HepG2 (cell line): ENCODE results near the gene CAMTA2. TPM values are rescaled to one million over a fixed set of nuclear protein-coding genes. Genes with fewer than 3 reads are reported as not detected.

Experiments
- CREB1 ChIP-seq, 2 experiments: fragments of 450-650 bp in 1 of 2; IDR thresholded peaks; 2 replicates each; pipeline ENCODE4 v1.6.1; 2016 to 2017; ENCODE audit warnings: control low read depth in 1 of 2, mild to moderate bottlenecking in 1 of 2, missing compliant biosample characterization in 1 of 2, missing genetic modification characterization in 1 of 2
- ESRRA ChIP-seq: sonication (generic); formaldehyde crosslinking; IDR thresholded peaks from 2 replicates; pipeline ENCODE4 v1.5.1; 2020; ENCODE audit warnings: mild to moderate bottlenecking, low read depth, missing genetic modification reagents
- FOXA3 ChIP-seq: IDR thresholded peaks from 2 replicates; pipeline ENCODE4 v1.6.1; 2016; ENCODE audit warnings: missing genetic modification reagents, missing compliant biosample characterization
- FOXK2 ChIP-seq: fragments of 450-650 bp; IDR thresholded peaks from 2 replicates; pipeline ENCODE4 v1.6.1; 2016
- LCORL ChIP-seq, 2 experiments: fragments of 450-650 bp in 1 of 2; sonication (generic) in 1 of 2; formaldehyde crosslinking in 1 of 2; IDR thresholded peaks; 2 replicates each; pipeline versions ENCODE4 v1.5.0 to v1.6.1; 2017 to 2020; ENCODE audit warnings: antibody characterized with exemption in 1 of 2, missing genetic modification reagents in 1 of 2
- MBNL3 ChIP-seq: fragments of 250-450 bp; sonication (Bioruptor Pico); conservative IDR thresholded peaks from 2 replicates; pipeline ENCODE4 v1.8.0; 2022; ENCODE audit warnings: mild to moderate bottlenecking, inconsistent platforms
- SALL1 ChIP-seq: sonication (generic); formaldehyde crosslinking; IDR thresholded peaks from 2 replicates; pipeline ENCODE4 v1.8.0; 2022; ENCODE audit warnings: mild to moderate bottlenecking, missing genetic modification reagents
- YY1 ChIP-seq: IDR thresholded peaks from 2 replicates; pipeline ENCODE4 v1.6.1; 2011; ENCODE audit warnings: low read length, low read depth, moderate library complexity, mild to moderate bottlenecking; ENCODE audit not compliant: insufficient read depth, insufficient replicate concordance
- ZFP36 ChIP-seq: fragments of 150-350 bp; IDR thresholded peaks from 2 replicates; pipeline ENCODE4 v1.6.1; 2018; ENCODE audit warnings: borderline replicate concordance, low read length, low read depth; ENCODE audit not compliant: partially characterized antibody
- ZNF616 ChIP-seq: sonication (generic); formaldehyde crosslinking; IDR thresholded peaks from 2 replicates; pipeline ENCODE4 v1.5.0; 2020; ENCODE audit warnings: low read depth, mild to moderate bottlenecking, missing genetic modification reagents
- polyA plus RNA-seq, 8 experiments: library from polyadenylated mRNA; depleted of rRNA in 3 of 8; stranded (reverse) in 7 of 8; unstranded in 1 of 8; fragments of >200 nt; fragmentation: Illumina TruSeq in 4 of 8; extraction: Trizol in 4 of 8; gene quantifications; 2 replicates each; pipeline versions ENCODE4 v1.2.1 to v1.2.3, GENCODE V29; 2011 to 2016; ENCODE audit warnings: low read depth in 4 of 8, missing spikeins in 1 of 8, mixed read lengths in 1 of 8; ENCODE audit not compliant: insufficient read depth in 1 of 8
- total RNA-seq, 5 experiments: library from RNA; depleted of rRNA; stranded (reverse); fragments of >200 nt; fragmentation: Illumina TruSeq; extraction: Trizol; gene quantifications; 2 replicates each; pipeline ENCODE4 v1.2.3, GENCODE V29; 2016; ENCODE audit warnings: low read depth in 1 of 5
- TF ChIP-seq, protein P1 (sequence below): sonication (generic); formaldehyde crosslinking; IDR thresholded peaks from 2 replicates; pipeline ENCODE4 v1.5.0; 2020; ENCODE audit warnings: mild to moderate bottlenecking, missing genetic modification reagents
- TF ChIP-seq, protein P2 (sequence below): sonication (generic); formaldehyde crosslinking; IDR thresholded peaks from 2 replicates; pipeline ENCODE4 v1.4.0; 2020; ENCODE audit warnings: mild to moderate bottlenecking, missing genetic modification reagents
- TF ChIP-seq, protein P3 (sequence below): sonication (generic); formaldehyde crosslinking; IDR thresholded peaks from 2 replicates; pipeline ENCODE4 v1.4.0; 2020; ENCODE audit warnings: missing genetic modification reagents, mild to moderate bottlenecking, borderline replicate concordance
- TF ChIP-seq, protein P4 (sequence below): IDR thresholded peaks from 2 replicates; pipeline ENCODE4 v1.6.1; 2018; ENCODE audit warnings: missing genetic modification reagents, mild to moderate bottlenecking, missing compliant biosample characterization

The CAMTA2 gene
- total and polyA plus RNA-seq, 2 of the 13 experiments (the other 11 are each of a cell fraction or from before 2014, with no cell fraction given), result 4.1 to 7.1 TPM

DNA sequence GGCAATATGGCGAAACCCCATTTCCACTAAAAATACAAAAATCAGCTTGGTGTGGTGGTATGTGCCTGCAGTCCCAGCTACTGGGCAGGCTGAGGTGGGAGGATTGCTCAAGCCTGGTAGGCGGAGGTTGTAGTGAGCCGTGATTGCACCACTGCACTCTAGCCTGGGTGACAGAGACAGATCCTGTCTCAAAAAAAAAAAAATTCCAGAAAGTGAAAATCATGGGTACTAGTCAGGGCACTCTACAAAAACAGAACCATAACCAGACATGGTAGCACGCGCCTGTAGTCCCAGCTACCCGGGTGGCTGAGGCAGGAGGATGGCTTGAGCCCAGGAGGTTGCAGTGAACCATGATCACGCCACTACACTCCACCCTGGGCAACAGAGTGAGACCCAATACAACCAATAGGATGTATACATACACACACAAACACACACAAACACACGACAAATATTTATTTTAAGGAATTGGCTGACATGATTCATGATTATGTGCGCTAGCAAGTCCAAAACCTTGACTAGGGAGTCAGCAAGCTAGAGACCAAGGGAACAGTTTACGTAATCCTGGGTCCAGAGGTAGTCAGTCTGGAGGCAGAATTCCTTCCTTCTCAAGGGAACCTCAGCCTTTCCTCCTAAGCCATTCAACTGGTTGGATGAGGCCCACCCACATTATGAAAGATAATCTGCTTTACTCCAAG lies 67.0 kb downstream of the CAMTA2 start (continued):
- TF ChIP-seq YY1 (no peak), FOXA3 (CRISPR knock-in tag) (0 out of 2 replicates have a peak, but pooled peaks have one; percentile 16), SALL1 (CRISPR knock-in tag) (peak; percentile 36; the same call in 1 of the 2 replicates), ESRRA (CRISPR knock-in tag) (no peak), CREB1 (IDR thresholded peaks at IDR 0.05) (no peak), CREB1 (CRISPR knock-in tag; IDR thresholded peaks at IDR 0.05) (peak; percentile 48), FOXK2 (0 out of 2 replicates have a peak, but pooled peaks have one; percentile 27), ZFP36 (no peak), LCORL (IDR thresholded peaks at IDR 0.05) (no peak), LCORL (CRISPR knock-in tag; IDR thresholded peaks at IDR 0.05) (peak; percentile 66; the same call in 1 of the 2 replicates), ZNF616 (no peak), MBNL3 (CRISPR knock-in tag) (no peak)
- TF ChIP-seq, protein P1, sequence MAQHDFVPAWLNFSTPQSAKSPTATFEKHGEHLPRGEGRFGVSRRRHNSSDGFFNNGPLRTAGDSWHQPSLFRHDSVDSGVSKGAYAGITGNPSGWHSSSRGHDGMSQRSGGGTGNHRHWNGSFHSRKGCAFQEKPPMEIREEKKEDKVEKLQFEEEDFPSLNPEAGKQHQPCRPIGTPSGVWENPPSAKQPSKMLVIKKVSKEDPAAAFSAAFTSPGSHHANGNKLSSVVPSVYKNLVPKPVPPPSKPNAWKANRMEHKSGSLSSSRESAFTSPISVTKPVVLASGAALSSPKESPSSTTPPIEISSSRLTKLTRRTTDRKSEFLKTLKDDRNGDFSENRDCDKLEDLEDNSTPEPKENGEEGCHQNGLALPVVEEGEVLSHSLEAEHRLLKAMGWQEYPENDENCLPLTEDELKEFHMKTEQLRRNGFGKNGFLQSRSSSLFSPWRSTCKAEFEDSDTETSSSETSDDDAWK (CRISPR knock-in tag), result no peak
- TF ChIP-seq, protein P2, sequence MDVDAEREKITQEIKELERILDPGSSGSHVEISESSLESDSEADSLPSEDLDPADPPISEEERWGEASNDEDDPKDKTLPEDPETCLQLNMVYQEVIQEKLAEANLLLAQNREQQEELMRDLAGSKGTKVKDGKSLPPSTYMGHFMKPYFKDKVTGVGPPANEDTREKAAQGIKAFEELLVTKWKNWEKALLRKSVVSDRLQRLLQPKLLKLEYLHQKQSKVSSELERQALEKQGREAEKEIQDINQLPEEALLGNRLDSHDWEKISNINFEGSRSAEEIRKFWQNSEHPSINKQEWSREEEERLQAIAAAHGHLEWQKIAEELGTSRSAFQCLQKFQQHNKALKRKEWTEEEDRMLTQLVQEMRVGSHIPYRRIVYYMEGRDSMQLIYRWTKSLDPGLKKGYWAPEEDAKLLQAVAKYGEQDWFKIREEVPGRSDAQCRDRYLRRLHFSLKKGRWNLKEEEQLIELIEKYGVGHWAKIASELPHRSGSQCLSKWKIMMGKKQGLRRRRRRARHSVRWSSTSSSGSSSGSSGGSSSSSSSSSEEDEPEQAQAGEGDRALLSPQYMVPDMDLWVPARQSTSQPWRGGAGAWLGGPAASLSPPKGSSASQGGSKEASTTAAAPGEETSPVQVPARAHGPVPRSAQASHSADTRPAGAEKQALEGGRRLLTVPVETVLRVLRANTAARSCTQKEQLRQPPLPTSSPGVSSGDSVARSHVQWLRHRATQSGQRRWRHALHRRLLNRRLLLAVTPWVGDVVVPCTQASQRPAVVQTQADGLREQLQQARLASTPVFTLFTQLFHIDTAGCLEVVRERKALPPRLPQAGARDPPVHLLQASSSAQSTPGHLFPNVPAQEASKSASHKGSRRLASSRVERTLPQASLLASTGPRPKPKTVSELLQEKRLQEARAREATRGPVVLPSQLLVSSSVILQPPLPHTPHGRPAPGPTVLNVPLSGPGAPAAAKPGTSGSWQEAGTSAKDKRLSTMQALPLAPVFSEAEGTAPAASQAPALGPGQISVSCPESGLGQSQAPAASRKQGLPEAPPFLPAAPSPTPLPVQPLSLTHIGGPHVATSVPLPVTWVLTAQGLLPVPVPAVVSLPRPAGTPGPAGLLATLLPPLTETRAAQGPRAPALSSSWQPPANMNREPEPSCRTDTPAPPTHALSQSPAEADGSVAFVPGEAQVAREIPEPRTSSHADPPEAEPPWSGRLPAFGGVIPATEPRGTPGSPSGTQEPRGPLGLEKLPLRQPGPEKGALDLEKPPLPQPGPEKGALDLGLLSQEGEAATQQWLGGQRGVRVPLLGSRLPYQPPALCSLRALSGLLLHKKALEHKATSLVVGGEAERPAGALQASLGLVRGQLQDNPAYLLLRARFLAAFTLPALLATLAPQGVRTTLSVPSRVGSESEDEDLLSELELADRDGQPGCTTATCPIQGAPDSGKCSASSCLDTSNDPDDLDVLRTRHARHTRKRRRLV, result no peak
- TF ChIP-seq, protein P3, sequence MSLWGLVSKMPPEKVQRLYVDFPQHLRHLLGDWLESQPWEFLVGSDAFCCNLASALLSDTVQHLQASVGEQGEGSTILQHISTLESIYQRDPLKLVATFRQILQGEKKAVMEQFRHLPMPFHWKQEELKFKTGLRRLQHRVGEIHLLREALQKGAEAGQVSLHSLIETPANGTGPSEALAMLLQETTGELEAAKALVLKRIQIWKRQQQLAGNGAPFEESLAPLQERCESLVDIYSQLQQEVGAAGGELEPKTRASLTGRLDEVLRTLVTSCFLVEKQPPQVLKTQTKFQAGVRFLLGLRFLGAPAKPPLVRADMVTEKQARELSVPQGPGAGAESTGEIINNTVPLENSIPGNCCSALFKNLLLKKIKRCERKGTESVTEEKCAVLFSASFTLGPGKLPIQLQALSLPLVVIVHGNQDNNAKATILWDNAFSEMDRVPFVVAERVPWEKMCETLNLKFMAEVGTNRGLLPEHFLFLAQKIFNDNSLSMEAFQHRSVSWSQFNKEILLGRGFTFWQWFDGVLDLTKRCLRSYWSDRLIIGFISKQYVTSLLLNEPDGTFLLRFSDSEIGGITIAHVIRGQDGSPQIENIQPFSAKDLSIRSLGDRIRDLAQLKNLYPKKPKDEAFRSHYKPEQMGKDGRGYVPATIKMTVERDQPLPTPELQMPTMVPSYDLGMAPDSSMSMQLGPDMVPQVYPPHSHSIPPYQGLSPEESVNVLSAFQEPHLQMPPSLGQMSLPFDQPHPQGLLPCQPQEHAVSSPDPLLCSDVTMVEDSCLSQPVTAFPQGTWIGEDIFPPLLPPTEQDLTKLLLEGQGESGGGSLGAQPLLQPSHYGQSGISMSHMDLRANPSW (CRISPR knock-in tag), result no peak
- TF ChIP-seq, protein P4, sequence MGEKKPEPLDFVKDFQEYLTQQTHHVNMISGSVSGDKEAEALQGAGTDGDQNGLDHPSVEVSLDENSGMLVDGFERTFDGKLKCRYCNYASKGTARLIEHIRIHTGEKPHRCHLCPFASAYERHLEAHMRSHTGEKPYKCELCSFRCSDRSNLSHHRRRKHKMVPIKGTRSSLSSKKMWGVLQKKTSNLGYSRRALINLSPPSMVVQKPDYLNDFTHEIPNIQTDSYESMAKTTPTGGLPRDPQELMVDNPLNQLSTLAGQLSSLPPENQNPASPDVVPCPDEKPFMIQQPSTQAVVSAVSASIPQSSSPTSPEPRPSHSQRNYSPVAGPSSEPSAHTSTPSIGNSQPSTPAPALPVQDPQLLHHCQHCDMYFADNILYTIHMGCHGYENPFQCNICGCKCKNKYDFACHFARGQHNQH (CRISPR knock-in tag), result 0 out of 2 replicates have a peak, but pooled peaks have one; percentile 23
